ENCODE data around the gene B4GALT2.

DNA sequence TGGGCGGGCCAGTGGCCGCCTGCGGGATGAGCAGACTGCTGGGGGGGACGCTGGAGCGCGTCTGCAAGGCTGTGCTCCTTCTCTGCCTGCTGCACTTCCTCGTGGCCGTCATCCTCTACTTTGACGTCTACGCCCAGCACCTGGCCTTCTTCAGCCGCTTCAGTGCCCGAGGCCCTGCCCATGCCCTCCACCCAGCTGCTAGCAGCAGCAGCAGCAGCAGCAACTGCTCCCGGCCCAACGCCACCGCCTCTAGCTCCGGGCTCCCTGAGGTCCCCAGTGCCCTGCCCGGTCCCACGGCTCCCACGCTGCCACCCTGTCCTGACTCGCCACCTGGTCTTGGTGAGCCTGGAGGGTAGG lies 2.1 kb downstream of the B4GALT2 start:
- TF ChIP-seq, protein P1, sequence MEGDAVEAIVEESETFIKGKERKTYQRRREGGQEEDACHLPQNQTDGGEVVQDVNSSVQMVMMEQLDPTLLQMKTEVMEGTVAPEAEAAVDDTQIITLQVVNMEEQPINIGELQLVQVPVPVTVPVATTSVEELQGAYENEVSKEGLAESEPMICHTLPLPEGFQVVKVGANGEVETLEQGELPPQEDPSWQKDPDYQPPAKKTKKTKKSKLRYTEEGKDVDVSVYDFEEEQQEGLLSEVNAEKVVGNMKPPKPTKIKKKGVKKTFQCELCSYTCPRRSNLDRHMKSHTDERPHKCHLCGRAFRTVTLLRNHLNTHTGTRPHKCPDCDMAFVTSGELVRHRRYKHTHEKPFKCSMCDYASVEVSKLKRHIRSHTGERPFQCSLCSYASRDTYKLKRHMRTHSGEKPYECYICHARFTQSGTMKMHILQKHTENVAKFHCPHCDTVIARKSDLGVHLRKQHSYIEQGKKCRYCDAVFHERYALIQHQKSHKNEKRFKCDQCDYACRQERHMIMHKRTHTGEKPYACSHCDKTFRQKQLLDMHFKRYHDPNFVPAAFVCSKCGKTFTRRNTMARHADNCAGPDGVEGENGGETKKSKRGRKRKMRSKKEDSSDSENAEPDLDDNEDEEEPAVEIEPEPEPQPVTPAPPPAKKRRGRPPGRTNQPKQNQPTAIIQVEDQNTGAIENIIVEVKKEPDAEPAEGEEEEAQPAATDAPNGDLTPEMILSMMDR (IDR thresholded peaks at IDR 0.05) = no peak
- TF ChIP-seq TCF12 (IDR thresholded peaks at IDR 0.05) = no peak
